Measurements from ENCODE around the gene TMPRSS2. TPM values are rescaled to one million over a fixed set of nuclear protein-coding genes. Genes with fewer than 3 reads are reported as not detected.

The TMPRSS2 gene
- total and polyA plus RNA-seq, 5 experiments from 2014 or later = not detected

- H3K4me1 Mint-ChIP-seq = peaks cover 0 to 2% (median 0%) of the 10 kb centered on the region in 4 donors
- peak overlapping the region in 1 of 10 donors; percentile 34 for H3K27ac Mint-ChIP-seq
- H3K36me3 Mint-ChIP-seq = no peaks in the 10 kb centered on the region
- DNase-seq (no peak), ATAC-seq (no peak)
- H3K9me3 Mint-ChIP-seq = no peaks in the 10 kb centered on the region
- no peak overlapping the region for H3K4me3 Mint-ChIP-seq
- POLR2A ChIA-PET = no interaction called here
- peaks cover 20 to 68% (median 42%) of the 10 kb centered on the region in 5 donors for H3K27me3 Mint-ChIP-seq
Observed at GRCh38 chr21:41506611-41507520, 1.1 kb downstream of the TMPRSS2 start.

DNA sequence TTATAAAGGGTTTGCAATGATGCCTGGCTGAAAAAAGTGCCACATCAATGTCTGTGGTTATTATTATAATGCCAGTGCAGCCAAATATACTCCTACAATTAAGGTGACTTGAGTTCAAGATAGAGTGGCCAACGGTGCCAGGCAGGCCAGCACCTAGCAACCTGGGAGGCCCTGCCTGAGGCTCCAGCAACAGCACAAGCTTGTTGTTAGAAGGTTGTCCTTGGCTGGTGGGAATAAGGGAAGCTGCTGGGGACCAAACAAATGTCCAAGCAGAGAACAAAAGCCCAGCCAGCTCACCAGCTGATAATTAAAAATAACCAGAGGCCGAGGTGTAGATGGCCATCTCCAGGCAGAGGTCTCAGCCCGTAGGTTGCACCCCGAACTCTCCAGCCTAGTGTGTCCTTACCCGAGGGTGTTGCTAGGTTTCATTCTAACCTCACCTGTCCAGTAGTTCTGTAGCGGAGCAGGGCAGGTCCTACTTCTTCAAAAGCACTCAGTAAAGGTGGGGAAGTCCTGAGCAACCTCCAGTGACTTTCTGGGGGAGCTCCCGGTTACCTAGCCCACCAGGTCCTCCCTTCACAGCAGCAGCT is 1.9 kb downstream of the TMPRSS2 start:
- Mint-ChIP-seq H3K4me3 (no peak overlapping the region), H3K27me3 (peaks cover 18 to 74% (median 36%) of the 10 kb centered on the region in 5 donors), H3K27ac (peak overlapping the region in 1 of 10 donors; percentile 34), H3K4me1 (peaks cover 0 to 2% (median 0%) of the 10 kb centered on the region in 4 donors), H3K36me3 (no peaks in the 10 kb centered on the region), H3K9me3 (no peaks in the 10 kb centered on the region)
- POLR2A ChIA-PET = no interaction called here
- DNase-seq (no peak), ATAC-seq (no peak)

DNA sequence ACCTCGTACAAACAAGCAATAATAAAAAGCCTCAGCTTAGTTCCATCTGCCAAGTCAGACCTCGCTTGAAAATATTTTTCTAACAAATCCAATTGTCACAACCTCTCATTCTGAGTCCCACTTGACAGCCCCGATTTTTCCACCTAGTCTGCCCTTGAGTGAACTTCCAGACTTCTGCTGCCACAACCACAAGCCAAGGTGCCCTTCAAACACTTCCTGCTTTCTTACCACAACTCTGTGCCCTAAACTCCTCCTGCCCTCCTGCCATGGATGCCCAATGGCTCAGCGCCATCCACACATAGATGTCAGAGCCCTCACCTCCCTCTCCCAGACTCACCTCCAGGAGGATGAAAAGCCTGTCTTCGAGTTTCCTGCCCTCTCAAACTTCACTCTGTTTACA is 3.9 kb downstream of the TMPRSS2 start:
- Mint-ChIP-seq H3K36me3 (no peaks in the 10 kb centered on the region), H3K4me3 (no peak overlapping the region), H3K27me3 (peaks cover 12 to 60% (median 28%) of the 10 kb centered on the region in 5 donors), H3K4me1 (peaks cover 0 to 1% (median 0%) of the 10 kb centered on the region in 4 donors), H3K9me3 (no peaks in the 10 kb centered on the region), H3K27ac (no peak overlapping the region)
- POLR2A ChIA-PET = no interaction called here
- no peak for DNase-seq
- no peak for ATAC-seq

DNA sequence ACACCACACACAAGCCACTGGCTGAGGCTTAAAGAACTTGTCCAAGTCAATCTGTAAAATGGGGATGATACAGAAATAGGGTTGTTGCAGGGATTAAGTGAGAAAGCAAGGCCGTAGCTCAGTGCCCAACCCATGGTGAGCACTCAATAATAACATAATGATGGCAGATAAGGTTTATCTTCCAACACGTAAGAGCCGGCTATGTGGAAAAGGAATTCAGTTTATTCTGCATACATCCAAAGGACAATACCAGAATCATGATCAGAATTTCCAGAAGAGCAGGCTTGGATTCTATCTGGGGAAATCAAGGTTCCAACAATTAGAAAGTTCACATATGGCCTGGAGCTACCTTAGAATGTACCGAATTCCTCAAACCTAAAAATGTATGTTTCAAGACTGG is 4.6 kb downstream of the TMPRSS2 start:
- no peak for ATAC-seq
- Mint-ChIP-seq H3K4me3 (no peak overlapping the region), H3K27me3 (peaks cover 11 to 55% (median 25%) of the 10 kb centered on the region in 5 donors), H3K27ac (no peak overlapping the region), H3K4me1 (peaks cover 0 to 2% (median 0%) of the 10 kb centered on the region in 4 donors), H3K9me3 (no peaks in the 10 kb centered on the region), H3K36me3 (no peaks in the 10 kb centered on the region)
- DNase-seq = no peak
- POLR2A ChIA-PET = no interaction called here

- H3K27me3 Mint-ChIP-seq = peaks cover 11 to 55% (median 24%) of the 10 kb centered on the region in 5 donors
- no peaks in the 10 kb centered on the region for H3K9me3 Mint-ChIP-seq
- peaks cover 0 to 2% (median 0%) of the 10 kb centered on the region in 4 donors for H3K4me1 Mint-ChIP-seq
- POLR2A ChIA-PET = no interaction called here
- H3K36me3 Mint-ChIP-seq = no peaks in the 10 kb centered on the region
- H3K27ac Mint-ChIP-seq = no peak overlapping the region
- DNase-seq (no peak), ATAC-seq (no peak)
- no peak overlapping the region for H3K4me3 Mint-ChIP-seq
Observed at GRCh38 chr21:41501919-41502318, 6.0 kb downstream of the TMPRSS2 start.

- H3K9me3 Mint-ChIP-seq = no peaks in the 10 kb centered on the region
- H3K4me3 Mint-ChIP-seq = no peak overlapping the region
- ATAC-seq (no peak), DNase-seq (no peak)
- H3K4me1 Mint-ChIP-seq = peaks cover 0 to 2% (median 0%) of the 10 kb centered on the region in 4 donors
- H3K27me3 Mint-ChIP-seq = peaks cover 8 to 45% (median 18%) of the 10 kb centered on the region in 5 donors
- no peaks in the 10 kb centered on the region for H3K36me3 Mint-ChIP-seq
- no peak overlapping the region for H3K27ac Mint-ChIP-seq
- POLR2A ChIA-PET = no interaction called here
Observed at GRCh38 chr21:41500931-41501381, 7.0 kb downstream of the TMPRSS2 start.

DNA sequence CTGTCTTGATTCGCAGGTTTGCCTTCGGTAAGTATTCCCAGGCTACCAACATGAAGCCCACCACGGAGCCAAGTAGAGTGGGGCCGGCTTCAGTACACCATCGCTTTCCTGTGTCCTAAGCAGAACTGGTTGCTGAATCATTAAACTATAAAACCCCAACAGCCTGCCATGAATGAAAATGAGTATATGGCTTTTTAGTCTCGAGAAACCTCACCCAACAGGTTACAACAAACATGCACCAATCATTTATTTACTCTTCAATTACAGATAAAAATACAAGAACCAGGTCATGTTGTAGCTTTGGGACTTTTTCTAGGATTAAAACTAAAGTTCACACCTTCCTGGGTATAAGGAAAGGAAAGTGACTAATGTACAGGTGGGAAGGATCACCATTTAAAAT is 7.6 kb downstream of the TMPRSS2 start:
- Mint-ChIP-seq H3K27me3 (peaks cover 5 to 39% (median 18%) of the 10 kb centered on the region in 5 donors), H3K27ac (no peak overlapping the region), H3K4me3 (no peak overlapping the region), H3K9me3 (no peaks in the 10 kb centered on the region), H3K4me1 (peaks cover 0 to 2% (median 0%) of the 10 kb centered on the region in 4 donors), H3K36me3 (no peaks in the 10 kb centered on the region)
- POLR2A ChIA-PET = no interaction called here
- DNase-seq (no peak), ATAC-seq (no peak)

DNA sequence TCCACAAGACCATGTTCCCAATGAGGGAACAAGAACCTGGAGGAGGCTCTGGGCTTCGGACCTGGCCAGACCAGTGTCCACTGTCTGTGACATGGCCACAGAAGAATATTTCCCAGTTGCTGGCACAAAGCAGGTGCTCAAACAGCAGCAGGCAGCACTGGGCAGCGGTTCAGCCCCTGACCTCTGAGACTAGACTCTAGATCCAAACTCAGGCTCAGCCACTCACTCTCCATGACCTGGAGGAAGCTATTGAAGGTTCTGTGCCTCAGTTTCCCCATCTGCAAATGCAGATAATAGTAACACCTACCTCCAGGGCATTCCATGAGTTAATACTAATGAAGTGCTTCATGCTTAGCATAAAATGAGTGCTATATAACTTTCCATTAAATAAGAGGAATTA is 8.0 kb downstream of the TMPRSS2 start:
- Mint-ChIP-seq H3K36me3 (no peaks in the 10 kb centered on the region), H3K27ac (no peak overlapping the region), H3K27me3 (peaks cover 4 to 35% (median 15%) of the 10 kb centered on the region in 5 donors), H3K9me3 (no peaks in the 10 kb centered on the region), H3K4me3 (no peak overlapping the region), H3K4me1 (peaks cover 0 to 2% (median 0%) of the 10 kb centered on the region in 4 donors)
- POLR2A ChIA-PET = no interaction called here
- DNase-seq = no peak
- no peak for ATAC-seq

DNA sequence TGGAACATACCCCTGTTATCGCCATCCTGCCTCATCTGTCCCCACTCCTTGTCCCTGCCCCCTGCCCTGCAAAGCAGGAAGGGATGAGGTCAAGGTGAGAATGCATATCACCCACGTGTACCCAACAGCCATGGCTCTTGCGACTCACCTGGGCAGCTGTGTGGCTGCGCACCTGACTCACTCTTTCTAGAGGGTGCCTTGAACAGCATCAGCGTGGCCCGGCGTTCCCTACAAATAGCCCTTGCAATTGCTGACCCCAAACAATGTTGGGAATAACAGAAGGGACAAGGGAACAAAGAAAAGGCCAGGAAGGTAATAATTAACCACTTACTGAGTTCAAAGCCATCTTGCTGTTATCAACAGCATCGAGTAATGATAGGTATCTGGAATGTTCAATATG is 10.2 kb downstream of the TMPRSS2 start:
- Mint-ChIP-seq H3K4me1 (peaks cover 0 to 4% (median 0%) of the 10 kb centered on the region in 4 donors), H3K4me3 (no peak overlapping the region), H3K27ac (no peak overlapping the region), H3K36me3 (no peaks in the 10 kb centered on the region), H3K27me3 (peaks cover 4 to 32% (median 10%) of the 10 kb centered on the region in 5 donors), H3K9me3 (no peaks in the 10 kb centered on the region)
- DNase-seq = no peak
- POLR2A ChIA-PET = no interaction called here
- no peak for ATAC-seq

DNA sequence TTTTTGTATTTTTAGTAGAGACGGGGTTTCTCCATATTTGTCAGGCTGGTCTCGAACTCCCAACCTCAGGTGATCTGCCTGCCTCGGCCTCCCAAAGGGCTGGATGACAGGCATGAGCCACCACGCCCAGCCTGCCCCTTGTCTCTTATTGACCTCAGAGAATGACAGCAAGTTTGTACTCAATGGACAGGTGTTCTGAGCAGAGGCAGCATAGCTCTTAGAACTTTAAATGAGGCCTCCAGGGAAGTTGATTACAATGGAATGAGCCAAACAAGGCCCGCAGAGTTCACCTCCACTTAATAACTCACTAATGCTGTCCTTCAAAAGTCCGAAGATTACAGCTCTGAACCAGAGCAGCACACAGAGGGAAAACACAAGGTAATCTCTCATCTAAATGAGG is 10.9 kb downstream of the TMPRSS2 start:
- Mint-ChIP-seq H3K4me3 (no peak overlapping the region), H3K36me3 (no peaks in the 10 kb centered on the region), H3K27ac (no peak overlapping the region), H3K9me3 (no peaks in the 10 kb centered on the region), H3K27me3 (peaks cover 6 to 25% (median 11%) of the 10 kb centered on the region in 5 donors), H3K4me1 (peaks cover 0 to 4% (median 0%) of the 10 kb centered on the region in 4 donors)
- DNase-seq (no peak), ATAC-seq (no peak)
- POLR2A ChIA-PET = no interaction called here

- H3K9me3 Mint-ChIP-seq = no peaks in the 10 kb centered on the region
- H3K4me3 Mint-ChIP-seq = no peak overlapping the region
- DNase-seq = no peak
- peaks cover 4 to 12% (median 9%) of the 10 kb centered on the region in 5 donors for H3K27me3 Mint-ChIP-seq
- H3K4me1 Mint-ChIP-seq = peaks cover 0 to 4% (median 0%) of the 10 kb centered on the region in 4 donors
- no peaks in the 10 kb centered on the region for H3K36me3 Mint-ChIP-seq
- H3K27ac Mint-ChIP-seq = no peak overlapping the region
- no peak for ATAC-seq
- POLR2A ChIA-PET = no interaction called here
Observed at GRCh38 chr21:41494242-41494641, 13.7 kb downstream of the TMPRSS2 start.

GRCh38 chr21:41491412-41491811 is 16.5 kb downstream of the TMPRSS2 start:
- Mint-ChIP-seq H3K27me3 (peaks cover 3 to 12% (median 6%) of the 10 kb centered on the region in 5 donors), H3K4me3 (no peak overlapping the region), H3K27ac (no peak overlapping the region), H3K4me1 (peaks cover 0 to 2% (median 0%) of the 10 kb centered on the region in 4 donors), H3K36me3 (no peaks in the 10 kb centered on the region), H3K9me3 (no peaks in the 10 kb centered on the region)
- DNase-seq = no peak
- no peak for ATAC-seq
- POLR2A ChIA-PET = no interaction called here

GRCh38 chr21:41490330-41490729 is 17.6 kb downstream of the TMPRSS2 start:
- Mint-ChIP-seq H3K4me3 (no peak overlapping the region), H3K36me3 (no peaks in the 10 kb centered on the region), H3K9me3 (no peaks in the 10 kb centered on the region), H3K4me1 (peaks cover 0 to 2% (median 0%) of the 10 kb centered on the region in 4 donors), H3K27me3 (peaks cover 3 to 12% (median 7%) of the 10 kb centered on the region in 5 donors), H3K27ac (no peak overlapping the region)
- no peak for DNase-seq
- ATAC-seq = no peak
- POLR2A ChIA-PET = no interaction called here
